ENCODE results near the gene KIF5A.

GRCh38 chr12:57536597-57536942 is 13.3 kb upstream of the KIF5A start:
- TF ChIP-seq CTCF (IDR thresholded peaks at IDR 0.05) (no peak), EZH2 (IDR thresholded peaks at IDR 0.05; ENCODE audit: borderline replicate concordance, insufficient read depth, low read depth, low read length, poor library complexity, severe bottlenecking) (no peak)
